A549 (cell line): ENCODE measurements around the gene BPIFB3. TPM values are rescaled to one million over a fixed set of nuclear protein-coding genes. Genes with fewer than 3 reads are reported as not detected.
"Not testable (repeated sequence)": the region's sequence is repeated elsewhere in the genome, so short reads cannot be mapped to it uniquely, and the experiment has no call there.

Experiments used
- ATAC-seq, 2 experiments: fragments of 200-7000 bp in 1 of 2; fragments of >200 bp in 1 of 2; cut with Nextera tagmentation in 1 of 2; cut with Tn5 transposase in 1 of 2; 3 replicates each; pipeline versions ENCODE4 v1.8.0 to v1.9.1; 2018 to 2020; ENCODE audit warnings: mild to moderate bottlenecking in 1 of 2, moderate library complexity in 1 of 2
- CTCF ChIA-PET: fragments of 300-600 bp; sonication (Branson Sonifier 250); formaldehyde crosslinking; extraction: SDS; loops from one replicate; lab custom pipeline; 2021; ENCODE audit warnings: antibody characterized with exemption, inconsistent platforms; lab: Yijun Ruan, JAX
- POLR2A ChIA-PET: fragments of 350-600 bp; formaldehyde crosslinking; extraction: SDS; loops from one replicate; lab custom pipeline; 2021; ENCODE audit warnings: antibody characterized with exemption, inconsistent platforms; lab: Yijun Ruan, JAX
- DNase-seq, 2 experiments: peaks; one replicate each; pipeline versions ENCODE4 v3.0.0 to v3.0.0-alpha.2; 2011 to 2016; ENCODE audit warnings: low read depth in 1 of 2, low spot score in 1 of 2
- FAIRE-seq: peaks from 2 replicates; lab custom pipeline; 2011; peaks lifted over from hg19 to GRCh38; lab: Jason Lieb, UNC
- H3K27ac ChIP-seq, 2 experiments: fragments of >200 bp; sonication (Bioruptor Twin); formaldehyde crosslinking; 3 replicates each; pipeline ENCODE4 v1.5.1; 2016 to 2017
- H3K4me1 ChIP-seq: fragments of >200 bp; sonication (Bioruptor Twin); formaldehyde crosslinking; 3 replicates; pipeline ENCODE4 v1.6.1; 2016
- H3K4me2 ChIP-seq: fragments of >200 bp; sonication (Bioruptor Twin); formaldehyde crosslinking; 3 replicates; pipeline ENCODE4 v1.6.1; 2016
- H3K4me3 ChIP-seq: fragments of >200 bp; sonication (Bioruptor Twin); formaldehyde crosslinking; 3 replicates; pipeline ENCODE4 v1.5.1; 2016
- H3K9me3 ChIP-seq: fragments of >200 bp; sonication (Bioruptor Twin); formaldehyde crosslinking; 3 replicates; pipeline ENCODE4 v1.6.1; 2016
- ATOH8 ChIP-seq: fragments of 250-450 bp; sonication (Bioruptor Pico); IDR thresholded peaks from 2 replicates; pipeline ENCODE4 v1.5.0; 2020; ENCODE audit warnings: low read depth, mild to moderate bottlenecking, moderate library complexity
- CBX2 ChIP-seq: fragments of 200-600 bp; sonication (generic); IDR thresholded peaks from 2 replicates; pipeline ENCODE4 v1.6.1; 2016; ENCODE audit warnings: low read depth, mild to moderate bottlenecking, borderline replicate concordance
- CBX8 ChIP-seq: fragments of 200-600 bp; sonication (generic); IDR thresholded peaks from 2 replicates; pipeline ENCODE4 v1.6.1; 2016
- CEBPB ChIP-seq, 2 experiments: fragments of >200 bp in 1 of 2; sonication (Bioruptor Twin) in 1 of 2; formaldehyde crosslinking in 1 of 2; IDR thresholded peaks; 2 replicates each; pipeline ENCODE4 v1.6.1; 2012 to 2016
- CHD4 ChIP-seq: fragments of 200-600 bp; sonication (generic); IDR thresholded peaks from 2 replicates; pipeline ENCODE4 v1.6.1; 2016; ENCODE audit warnings: antibody characterized with exemption, mild to moderate bottlenecking, borderline replicate concordance
- EHMT2 ChIP-seq: fragments of 200-600 bp; sonication (generic); IDR thresholded peaks from 2 replicates; pipeline ENCODE4 v1.6.1; 2016; ENCODE audit warnings: antibody characterized with exemption, low read depth, mild to moderate bottlenecking, moderate library complexity
- FOSL2 ChIP-seq, 2 experiments: fragments of 450-650 bp in 1 of 2; fragments of >200 bp in 1 of 2; sonication (Bioruptor Twin) in 1 of 2; formaldehyde crosslinking; IDR thresholded peaks; 2 replicates each; pipeline versions ENCODE4 v1.5.0 to v1.6.1; 2016 to 2020; ENCODE audit warnings: mild to moderate bottlenecking in 1 of 2, moderate library complexity in 1 of 2
- HDAC2 ChIP-seq: fragments of 200-600 bp; sonication (generic); IDR thresholded peaks from 2 replicates; pipeline ENCODE4 v1.6.1; 2016
- JUN ChIP-seq, 2 experiments: fragments of >200 bp; sonication (Bioruptor Twin); formaldehyde crosslinking; IDR thresholded peaks; 2 replicates in 1 of 2; 3 replicates in 1 of 2; pipeline ENCODE4 v1.6.1; 2016 to 2017
- MAFK ChIP-seq: fragments of 450-650 bp; IDR thresholded peaks from 2 replicates; pipeline ENCODE4 v1.6.1; 2014; ENCODE audit not compliant: partially characterized antibody
- NPAS2 ChIP-seq: fragments of 250-450 bp; sonication (Bioruptor Pico); IDR thresholded peaks from 2 replicates; pipeline ENCODE4 v1.8.0; 2022; ENCODE audit warnings: mild to moderate bottlenecking, moderate library complexity, borderline replicate concordance
- PBX3 ChIP-seq: IDR thresholded peaks from 2 replicates; pipeline ENCODE4 v1.6.1; 2012
- PHF8 ChIP-seq: fragments of 200-600 bp; sonication (generic); IDR thresholded peaks from 2 replicates; pipeline ENCODE4 v1.6.1; 2016; ENCODE audit warnings: low read depth, mild to moderate bottlenecking, antibody characterized with exemption, moderate library complexity, borderline replicate concordance
- RAD21 ChIP-seq, 2 experiments: fragments of >200 bp in 1 of 2; sonication (Bioruptor Twin) in 1 of 2; formaldehyde crosslinking in 1 of 2; IDR thresholded peaks in 1 of 2; conservative IDR thresholded peaks in 1 of 2; 2 replicates in 1 of 2; 3 replicates in 1 of 2; pipeline ENCODE4 v1.6.1; 2012 to 2018; ENCODE audit warnings: inconsistent platforms in 1 of 2
- SMC3 ChIP-seq: fragments of >200 bp; sonication (Bioruptor Twin); formaldehyde crosslinking; IDR thresholded peaks from 3 replicates; pipeline ENCODE4 v1.6.1; 2018; ENCODE audit warnings: inconsistent platforms
- SREBF2 ChIP-seq: fragments of 450-650 bp; IDR thresholded peaks from 2 replicates; pipeline ENCODE4 v1.6.1; 2014; ENCODE audit warnings: mild to moderate bottlenecking, moderate library complexity
- ZFP36 ChIP-seq: fragments of 450-650 bp; IDR thresholded peaks from 2 replicates; pipeline ENCODE4 v1.6.1; 2014; ENCODE audit warnings: borderline replicate concordance; ENCODE audit not compliant: partially characterized antibody
- WGBS: methylation state at CpG from one replicate; pipeline ENCODE4 v1.1.6; 2017; ENCODE audit errors: missing lambda C conversion rate; 5-methylcytosine and 5-hydroxymethylcytosine counted together
- polyA plus RNA-seq, 4 experiments: library from polyadenylated mRNA; depleted of rRNA in 3 of 4; stranded (reverse); fragments of >200 nt; fragmentation: RNase III in 1 of 4; extraction: RNeasy Plus Mini Kit Qiagen cat#74134 plus additional on column Dnase treatment in 1 of 4; gene quantifications; 2 replicates in 3 of 4; 3 replicates in 1 of 4; pipeline ENCODE4 v1.2.3, GENCODE V29; 2011 to 2017
- TF ChIP-seq, protein P1 (sequence below): fragments of 200-600 bp; sonication (generic); IDR thresholded peaks from 2 replicates; pipeline ENCODE4 v1.6.1; 2016; ENCODE audit warnings: antibody characterized with exemption, mild to moderate bottlenecking, moderate library complexity
- TF ChIP-seq, protein P2 (sequence below): fragments of >200 bp; sonication (Bioruptor Twin); formaldehyde crosslinking; IDR thresholded peaks from 3 replicates; pipeline ENCODE4 v1.6.1; 2016
- TF ChIP-seq, protein P3 (sequence below): IDR thresholded peaks from 2 replicates; pipeline ENCODE4 v1.6.1; 2012; ENCODE audit warnings: low read depth, borderline replicate concordance

Gene BPIFB3
- polyA plus RNA-seq, 2 of the 4 experiments (the other 2 are of a cell fraction): not detected

GRCh38 chr20:33120934-33121333 is 67.2 kb downstream of the BPIFB3 start:
- H3K27ac ChIP-seq: no peak overlapping the region
- CTCF ChIA-PET: interaction anchor here (1.2 kb wide), 1 partner anchor 14 kb away, joined by 4 read pairs; no protein-coding TSS in a partner anchor
- DNase-seq: no peak

GRCh38 chr20:33122297-33122696 is 68.6 kb downstream of the BPIFB3 start:
- ATAC-seq, DNase-seq, H3K9me3 ChIP-seq, H3K4me3 ChIP-seq, H3K27ac ChIP-seq, H3K4me2 ChIP-seq, POLR2A ChIA-PET, H3K4me1 ChIP-seq, FAIRE-seq: not testable (repeated sequence)
- CTCF ChIA-PET: interaction anchor here (1.0 kb wide), 1 partner anchor 32 kb away, joined by 3 read pairs; no protein-coding TSS in a partner anchor
- 0% methylated on average over 1 of the region's 1 CpG for WGBS

More at GRCh38 chr20:33120934-33121333, 67.2 kb downstream of the BPIFB3 start:
- no peak for ATAC-seq
- no peak for TF ChIP-seq JUN (IDR thresholded peaks at IDR 0.05)
- no peak for TF ChIP-seq CHD4
- TF ChIP-seq, protein P1, sequence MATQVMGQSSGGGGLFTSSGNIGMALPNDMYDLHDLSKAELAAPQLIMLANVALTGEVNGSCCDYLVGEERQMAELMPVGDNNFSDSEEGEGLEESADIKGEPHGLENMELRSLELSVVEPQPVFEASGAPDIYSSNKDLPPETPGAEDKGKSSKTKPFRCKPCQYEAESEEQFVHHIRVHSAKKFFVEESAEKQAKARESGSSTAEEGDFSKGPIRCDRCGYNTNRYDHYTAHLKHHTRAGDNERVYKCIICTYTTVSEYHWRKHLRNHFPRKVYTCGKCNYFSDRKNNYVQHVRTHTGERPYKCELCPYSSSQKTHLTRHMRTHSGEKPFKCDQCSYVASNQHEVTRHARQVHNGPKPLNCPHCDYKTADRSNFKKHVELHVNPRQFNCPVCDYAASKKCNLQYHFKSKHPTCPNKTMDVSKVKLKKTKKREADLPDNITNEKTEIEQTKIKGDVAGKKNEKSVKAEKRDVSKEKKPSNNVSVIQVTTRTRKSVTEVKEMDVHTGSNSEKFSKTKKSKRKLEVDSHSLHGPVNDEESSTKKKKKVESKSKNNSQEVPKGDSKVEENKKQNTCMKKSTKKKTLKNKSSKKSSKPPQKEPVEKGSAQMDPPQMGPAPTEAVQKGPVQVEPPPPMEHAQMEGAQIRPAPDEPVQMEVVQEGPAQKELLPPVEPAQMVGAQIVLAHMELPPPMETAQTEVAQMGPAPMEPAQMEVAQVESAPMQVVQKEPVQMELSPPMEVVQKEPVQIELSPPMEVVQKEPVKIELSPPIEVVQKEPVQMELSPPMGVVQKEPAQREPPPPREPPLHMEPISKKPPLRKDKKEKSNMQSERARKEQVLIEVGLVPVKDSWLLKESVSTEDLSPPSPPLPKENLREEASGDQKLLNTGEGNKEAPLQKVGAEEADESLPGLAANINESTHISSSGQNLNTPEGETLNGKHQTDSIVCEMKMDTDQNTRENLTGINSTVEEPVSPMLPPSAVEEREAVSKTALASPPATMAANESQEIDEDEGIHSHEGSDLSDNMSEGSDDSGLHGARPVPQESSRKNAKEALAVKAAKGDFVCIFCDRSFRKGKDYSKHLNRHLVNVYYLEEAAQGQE: no peak
- TF ChIP-seq PHF8: no peak
- TF ChIP-seq, protein P2, sequence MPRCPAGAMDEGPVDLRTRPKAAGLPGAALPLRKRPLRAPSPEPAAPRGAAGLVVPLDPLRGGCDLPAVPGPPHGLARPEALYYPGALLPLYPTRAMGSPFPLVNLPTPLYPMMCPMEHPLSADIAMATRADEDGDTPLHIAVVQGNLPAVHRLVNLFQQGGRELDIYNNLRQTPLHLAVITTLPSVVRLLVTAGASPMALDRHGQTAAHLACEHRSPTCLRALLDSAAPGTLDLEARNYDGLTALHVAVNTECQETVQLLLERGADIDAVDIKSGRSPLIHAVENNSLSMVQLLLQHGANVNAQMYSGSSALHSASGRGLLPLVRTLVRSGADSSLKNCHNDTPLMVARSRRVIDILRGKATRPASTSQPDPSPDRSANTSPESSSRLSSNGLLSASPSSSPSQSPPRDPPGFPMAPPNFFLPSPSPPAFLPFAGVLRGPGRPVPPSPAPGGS: no peak
- TF ChIP-seq SREBF2: no peak
- TF ChIP-seq CEBPB (IDR thresholded peaks at IDR 0.05): no peak
- no peak for TF ChIP-seq ZFP36
- TF ChIP-seq CBX2: no peak
- TF ChIP-seq, protein P3, sequence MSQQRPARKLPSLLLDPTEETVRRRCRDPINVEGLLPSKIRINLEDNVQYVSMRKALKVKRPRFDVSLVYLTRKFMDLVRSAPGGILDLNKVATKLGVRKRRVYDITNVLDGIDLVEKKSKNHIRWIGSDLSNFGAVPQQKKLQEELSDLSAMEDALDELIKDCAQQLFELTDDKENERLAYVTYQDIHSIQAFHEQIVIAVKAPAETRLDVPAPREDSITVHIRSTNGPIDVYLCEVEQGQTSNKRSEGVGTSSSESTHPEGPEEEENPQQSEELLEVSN: no peak
- no peak for TF ChIP-seq SMC3
- TF ChIP-seq NPAS2: no peak
- no peak for TF ChIP-seq FOSL2 (IDR thresholded peaks at IDR 0.05)
- no peak for TF ChIP-seq FOSL2 (CRISPR knock-in tag; IDR thresholded peaks at IDR 0.05)
- TF ChIP-seq ATOH8 (CRISPR knock-in tag): no peak
- TF ChIP-seq PBX3: no peak
- TF ChIP-seq HDAC2: no peak
- no peak for TF ChIP-seq EHMT2
- TF ChIP-seq CBX8: no peak
- no peak for TF ChIP-seq MAFK
- TF ChIP-seq RAD21 (conservative IDR thresholded peaks at IDR 0.05 in 1 of 2, IDR thresholded peaks at IDR 0.05 in 1 of 2): no peak
- Histone ChIP-seq H3K9me3 (peaks cover 3% of the 10 kb centered on the region; the same call in 1 of the 3 replicates), H3K4me1 (no peaks in the 10 kb centered on the region), H3K4me2 (no peak overlapping the region), H3K4me3 (no peak overlapping the region)
- 68% methylated on average over 3 of the region's 3 CpGs for WGBS
- POLR2A ChIA-PET: no interaction called here
- no peak for FAIRE-seq

Other genes with a start within 250 kb of the BPIFB3 start
- gene MAPRE1, start 233.9 kb upstream of the BPIFB3 start, polyA plus RNA-seq (2011; rRNA removed): 126 and 149 TPM in 2 replicates
- gene MAPRE1, start 233.9 kb upstream of the BPIFB3 start, polyA plus RNA-seq (2017; fragmentation: RNase III; extraction: RNeasy Plus Mini Kit Qiagen cat#74134 plus additional on column Dnase treatment): 140 to 151 TPM (median 143 TPM) in 3 replicates
- not detected in 2 replicates for gene EFCAB8, start 195.0 kb upstream of the BPIFB3 start, polyA plus RNA-seq (2011; rRNA removed)
- gene EFCAB8, start 195.0 kb upstream of the BPIFB3 start, polyA plus RNA-seq (2017; fragmentation: RNase III; extraction: RNeasy Plus Mini Kit Qiagen cat#74134 plus additional on column Dnase treatment): not detected in 3 replicates
- not detected in 2 replicates for gene SUN5, start 49.5 kb upstream of the BPIFB3 start, polyA plus RNA-seq (2011; rRNA removed)
- not detected in 3 replicates for gene SUN5, start 49.5 kb upstream of the BPIFB3 start, polyA plus RNA-seq (2017; fragmentation: RNase III; extraction: RNeasy Plus Mini Kit Qiagen cat#74134 plus additional on column Dnase treatment)
- not detected in 2 replicates for gene BPIFB2, start 46.2 kb upstream of the BPIFB3 start, polyA plus RNA-seq (2011; rRNA removed)
- not detected in 3 replicates for gene BPIFB2, start 46.2 kb upstream of the BPIFB3 start, polyA plus RNA-seq (2017; fragmentation: RNase III; extraction: RNeasy Plus Mini Kit Qiagen cat#74134 plus additional on column Dnase treatment)
- not detected in 2 replicates for gene BPIFB6, start 22.3 kb upstream of the BPIFB3 start, polyA plus RNA-seq (2011; rRNA removed)
- not detected in 3 replicates for gene BPIFB6, start 22.3 kb upstream of the BPIFB3 start, polyA plus RNA-seq (2017; fragmentation: RNase III; extraction: RNeasy Plus Mini Kit Qiagen cat#74134 plus additional on column Dnase treatment)
- gene BPIFB4, start 25.7 kb downstream of the BPIFB3 start, polyA plus RNA-seq (2011; rRNA removed): not detected in 2 replicates
- not detected in 3 replicates for gene BPIFB4, start 25.7 kb downstream of the BPIFB3 start, polyA plus RNA-seq (2017; fragmentation: RNase III; extraction: RNeasy Plus Mini Kit Qiagen cat#74134 plus additional on column Dnase treatment)
- gene BPIFA2, start 114.3 kb downstream of the BPIFB3 start, polyA plus RNA-seq (2011; rRNA removed): 0.16 TPM in 1 of 2 replicates, not detected in the other
- gene BPIFA2, start 114.3 kb downstream of the BPIFB3 start, polyA plus RNA-seq (2017; fragmentation: RNase III; extraction: RNeasy Plus Mini Kit Qiagen cat#74134 plus additional on column Dnase treatment): not detected in 3 replicates
- gene BPIFA3, start 163.4 kb downstream of the BPIFB3 start, polyA plus RNA-seq (2011; rRNA removed): not detected in 2 replicates
- not detected in 3 replicates for gene BPIFA3, start 163.4 kb downstream of the BPIFB3 start, polyA plus RNA-seq (2017; fragmentation: RNase III; extraction: RNeasy Plus Mini Kit Qiagen cat#74134 plus additional on column Dnase treatment)
- gene BPIFA1, start 182.1 kb downstream of the BPIFB3 start, polyA plus RNA-seq (2011; rRNA removed): not detected in 2 replicates
- gene BPIFA1, start 182.1 kb downstream of the BPIFB3 start, polyA plus RNA-seq (2017; fragmentation: RNase III; extraction: RNeasy Plus Mini Kit Qiagen cat#74134 plus additional on column Dnase treatment): not detected in 3 replicates
- 0.18 and 0.67 TPM in 2 replicates for gene BPIFB1, start 229.3 kb downstream of the BPIFB3 start, polyA plus RNA-seq (2011; rRNA removed)
- gene BPIFB1, start 229.3 kb downstream of the BPIFB3 start, polyA plus RNA-seq (2017; fragmentation: RNase III; extraction: RNeasy Plus Mini Kit Qiagen cat#74134 plus additional on column Dnase treatment): not detected in 3 replicates